Gastrocnemius medialis (tissue), 4 donors: ENCODE results near the gene ADGRF5. TPM values are rescaled to one million over a fixed set of nuclear protein-coding genes. Genes with fewer than 3 reads are reported as not detected.
"Not testable (repeated sequence)": the region's sequence is repeated elsewhere in the genome, so short reads cannot be mapped to it uniquely, and the experiment has no call there.

ENCODE experiments used
- ATAC-seq, 2 donors: fragments of 150-250 bp; one replicate each; pipeline ENCODE4 v1.9.1; 2016
- DNase-seq, 2 donors: peaks; one replicate each; pipeline ENCODE4 v3.0.0-alpha.2; 2019
- H3K27ac ChIP-seq, 4 donors: fragments of 200-600 bp; sonication (generic); 1 replicate in 1 of 4; 2 replicates in 3 of 4; pipeline ENCODE4 v1.5.1; 2016 to 2018; ENCODE audit warnings: mild to moderate bottlenecking in 2 of 4, moderate library complexity in 1 of 4
- H3K27me3 ChIP-seq, 3 donors: fragments of 200-600 bp; sonication (generic) in 2 of 3; 1 replicate in 1 of 3; 2 replicates in 2 of 3; pipeline versions ENCODE4 v1.5.1 to v1.6.0; 2016 to 2019; ENCODE audit warnings: mild to moderate bottlenecking in 1 of 3, moderate library complexity in 1 of 3
- H3K36me3 ChIP-seq, 2 donors: fragments of 200-600 bp; sonication (generic) in 1 of 2; one replicate each; pipeline ENCODE4 v1.5.1; 2017 to 2018
- H3K4me1 ChIP-seq, 2 donors: fragments of 200-600 bp; sonication (generic) in 1 of 2; one replicate each; pipeline ENCODE4 v1.5.1; 2016 to 2017; ENCODE audit warnings: mild to moderate bottlenecking in 2 of 2
- H3K4me3 ChIP-seq, 4 donors: fragments of 200-600 bp; sonication (generic) in 3 of 4; 1 replicate in 1 of 4; 2 replicates in 3 of 4; pipeline ENCODE4 v1.5.1; 2016 to 2019; ENCODE audit warnings: mild to moderate bottlenecking in 2 of 4
- H3K9me3 ChIP-seq, 3 donors: fragments of 200-600 bp; sonication (generic) in 2 of 3; 1 replicate in 1 of 3; 2 replicates in 2 of 3; pipeline ENCODE4 v1.5.1; 2016 to 2019
- CTCF ChIP-seq, 5 experiments: fragments of 450-650 bp in 3 of 5; fragments of 200-600 bp in 2 of 5; sonication (generic) in 2 of 5; IDR thresholded peaks in 4 of 5; conservative IDR thresholded peaks in 1 of 5; 1 replicate in 4 of 5; 2 replicates in 1 of 5; pipeline ENCODE4 v1.5.1; 2016 to 2019; ENCODE audit warnings: antibody characterized with exemption in 5 of 5, mild to moderate bottlenecking in 3 of 5, moderate library complexity in 3 of 5
- POLR2A ChIP-seq, 2 donors: fragments of 450-650 bp; IDR thresholded peaks; one replicate each; pipeline ENCODE4 v1.6.1; 2017; ENCODE audit warnings: antibody characterized with exemption in 2 of 2, mild to moderate bottlenecking in 2 of 2, moderate library complexity in 2 of 2
- in situ Hi-C, 4 donors: fragments of 200-750 bp; cut with MboI; loops; one replicate each; pipeline versions ENCODE4 v1.15.0 to v1.8.0; 2017; ENCODE audit warnings: low sequenced_read_pairs in 4 of 4
- intact Hi-C: fragments of 100-400 bp; cut with DNase I; formaldehyde crosslinking; loops from one replicate; pipeline ENCODE4 v1.15.1; 2023; ENCODE audit warnings: low total_unique reads
- total RNA-seq, 4 donors: library from RNA; depleted of rRNA; stranded (reverse); fragments of >200 nt; gene quantifications; one replicate each; pipeline versions ENCODE4 v1.1.0 to v1.2.3, GENCODE V29; 2016

The ADGRF5 gene
- total RNA-seq, 4 donors from 2014 or later = 27.6 to 49.2 (median 41.0) TPM

- no peaks in the 10 kb centered on the region for H3K9me3 ChIP-seq
- no peak for ATAC-seq
- H3K27me3 ChIP-seq = no peaks in the 10 kb centered on the region
- in situ Hi-C loops = loop anchor here in 1 of 4 donors (25.0 kb wide), 1 partner anchor 449 kb away; the partner anchor contains the start of gene TNFRSF21
- no peaks in the 10 kb centered on the region for H3K4me1 ChIP-seq
- no peak for DNase-seq
- no peak overlapping the region for H3K4me3 ChIP-seq
- H3K27ac ChIP-seq = no peak overlapping the region
- no peak for TF ChIP-seq CTCF (IDR thresholded peaks at IDR 0.05 in 4 of 5, conservative IDR thresholded peaks at IDR 0.05 in 1 of 5)
- TF ChIP-seq POLR2A (IDR thresholded peaks at IDR 0.05) = no peak
- peaks cover 0 to 3% of the 10 kb centered on the region in 2 donors for H3K36me3 ChIP-seq
- intact Hi-C loops = no loop called here
Measured at GRCh38 chr6:46863791-46864190, 57.9 kb downstream of the ADGRF5 start.

- no peak for DNase-seq
- TF ChIP-seq POLR2A (IDR thresholded peaks at IDR 0.05) = no peak
- TF ChIP-seq CTCF (IDR thresholded peaks at IDR 0.05 in 4 of 5, conservative IDR thresholded peaks at IDR 0.05 in 1 of 5) = no peak
- Histone ChIP-seq H3K4me3 (no peak overlapping the region), H3K27me3 (no peaks in the 10 kb centered on the region), H3K36me3 (peaks cover 0 to 3% of the 10 kb centered on the region in 2 donors), H3K4me1 (no peaks in the 10 kb centered on the region), H3K27ac (no peak overlapping the region), H3K9me3 (no peaks in the 10 kb centered on the region)
- intact Hi-C loops (no loop called here), in situ Hi-C loops (loop anchor here in 1 of 4 donors (25.0 kb wide), 1 partner anchor 450 kb away; the partner anchor contains the start of gene TNFRSF21)
- no peak for ATAC-seq
Measured at GRCh38 chr6:46862381-46862780, 59.4 kb downstream of the ADGRF5 start.

GRCh38 chr6:46855966-46856365 lies 65.8 kb downstream of the ADGRF5 start:
- in situ Hi-C loops = loop anchor here in 1 of 4 donors (25.0 kb wide), 1 partner anchor 456 kb away; the partner anchor contains the start of gene TNFRSF21
- H3K36me3 ChIP-seq, H3K27ac ChIP-seq, intact Hi-C loops, H3K4me3 ChIP-seq, H3K9me3 ChIP-seq, H3K4me1 ChIP-seq, DNase-seq, H3K27me3 ChIP-seq, ATAC-seq: not testable (repeated sequence)
- peak in 3 of 5 experiments; percentile 4 to 56 (median 40) for TF ChIP-seq CTCF (IDR thresholded peaks at IDR 0.05 in 4 of 5, conservative IDR thresholded peaks at IDR 0.05 in 1 of 5)

GRCh38 chr6:46851576-46851975 lies 70.2 kb downstream of the ADGRF5 start:
- intact Hi-C loops, H3K36me3 ChIP-seq, DNase-seq, H3K4me3 ChIP-seq, H3K27me3 ChIP-seq, H3K9me3 ChIP-seq, H3K27ac ChIP-seq, ATAC-seq: not testable (repeated sequence)
- in situ Hi-C loops = loop anchor here in 1 of 4 donors (5.0 to 25.0 kb wide), 2 partner anchors 136 to 461 kb away; partner anchors contain the start of gene TNFRSF21
- H3K4me1 ChIP-seq = peaks cover 3 to 20% of the 10 kb centered on the region in 2 donors

- intact Hi-C loops = no loop called here
- DNase-seq (no peak), ATAC-seq (no peak)
- TF ChIP-seq CTCF (IDR thresholded peaks at IDR 0.05 in 4 of 5, conservative IDR thresholded peaks at IDR 0.05 in 1 of 5) (no peak), POLR2A (IDR thresholded peaks at IDR 0.05) (no peak)
- Histone ChIP-seq H3K27ac (no peak overlapping the region), H3K36me3 (no peaks in the 10 kb centered on the region), H3K27me3 (no peaks in the 10 kb centered on the region), H3K4me3 (no peak overlapping the region), H3K4me1 (peaks cover 3 to 20% of the 10 kb centered on the region in 2 donors), H3K9me3 (no peaks in the 10 kb centered on the region)
- in situ Hi-C loops = loop anchor here in 1 of 4 donors (5.0 to 25.0 kb wide), 2 partner anchors 137 to 462 kb away; partner anchors contain the start of gene TNFRSF21
Measured at GRCh38 chr6:46850792-46851191, 70.9 kb downstream of the ADGRF5 start.
